ENCODE data around the gene DDHD1.

The DDHD1 gene

DNA sequence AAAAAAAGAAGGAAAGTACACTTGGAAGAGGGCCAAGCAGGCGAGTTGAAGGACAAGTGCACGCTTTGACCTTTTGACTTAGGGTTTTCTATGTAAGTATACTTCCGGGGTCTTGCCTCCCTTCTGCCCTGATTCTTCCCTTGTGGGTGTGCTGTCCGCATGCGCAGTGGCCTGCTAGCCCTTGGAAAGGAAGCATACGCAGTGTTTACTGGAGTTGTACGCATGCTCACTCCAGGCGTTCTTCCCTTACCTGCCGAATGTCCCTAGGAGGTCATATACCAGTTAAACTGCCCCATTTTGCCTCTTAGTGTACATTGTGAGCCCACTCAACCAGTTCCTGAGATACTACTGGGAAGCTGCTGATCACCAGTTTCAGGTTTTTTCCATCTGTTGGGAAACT is 15.7 kb upstream of the DDHD1 start:
- no peak overlapping the region for H3K4me3 ChIP-seq (ENCODE audit: low read length)
- TF ChIP-seq, protein P1, sequence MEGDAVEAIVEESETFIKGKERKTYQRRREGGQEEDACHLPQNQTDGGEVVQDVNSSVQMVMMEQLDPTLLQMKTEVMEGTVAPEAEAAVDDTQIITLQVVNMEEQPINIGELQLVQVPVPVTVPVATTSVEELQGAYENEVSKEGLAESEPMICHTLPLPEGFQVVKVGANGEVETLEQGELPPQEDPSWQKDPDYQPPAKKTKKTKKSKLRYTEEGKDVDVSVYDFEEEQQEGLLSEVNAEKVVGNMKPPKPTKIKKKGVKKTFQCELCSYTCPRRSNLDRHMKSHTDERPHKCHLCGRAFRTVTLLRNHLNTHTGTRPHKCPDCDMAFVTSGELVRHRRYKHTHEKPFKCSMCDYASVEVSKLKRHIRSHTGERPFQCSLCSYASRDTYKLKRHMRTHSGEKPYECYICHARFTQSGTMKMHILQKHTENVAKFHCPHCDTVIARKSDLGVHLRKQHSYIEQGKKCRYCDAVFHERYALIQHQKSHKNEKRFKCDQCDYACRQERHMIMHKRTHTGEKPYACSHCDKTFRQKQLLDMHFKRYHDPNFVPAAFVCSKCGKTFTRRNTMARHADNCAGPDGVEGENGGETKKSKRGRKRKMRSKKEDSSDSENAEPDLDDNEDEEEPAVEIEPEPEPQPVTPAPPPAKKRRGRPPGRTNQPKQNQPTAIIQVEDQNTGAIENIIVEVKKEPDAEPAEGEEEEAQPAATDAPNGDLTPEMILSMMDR (conservative IDR thresholded peaks at IDR 0.05; ENCODE audit: low read length), result no peak
- no peak for DNase-seq (ENCODE audit: low read depth)

DNA sequence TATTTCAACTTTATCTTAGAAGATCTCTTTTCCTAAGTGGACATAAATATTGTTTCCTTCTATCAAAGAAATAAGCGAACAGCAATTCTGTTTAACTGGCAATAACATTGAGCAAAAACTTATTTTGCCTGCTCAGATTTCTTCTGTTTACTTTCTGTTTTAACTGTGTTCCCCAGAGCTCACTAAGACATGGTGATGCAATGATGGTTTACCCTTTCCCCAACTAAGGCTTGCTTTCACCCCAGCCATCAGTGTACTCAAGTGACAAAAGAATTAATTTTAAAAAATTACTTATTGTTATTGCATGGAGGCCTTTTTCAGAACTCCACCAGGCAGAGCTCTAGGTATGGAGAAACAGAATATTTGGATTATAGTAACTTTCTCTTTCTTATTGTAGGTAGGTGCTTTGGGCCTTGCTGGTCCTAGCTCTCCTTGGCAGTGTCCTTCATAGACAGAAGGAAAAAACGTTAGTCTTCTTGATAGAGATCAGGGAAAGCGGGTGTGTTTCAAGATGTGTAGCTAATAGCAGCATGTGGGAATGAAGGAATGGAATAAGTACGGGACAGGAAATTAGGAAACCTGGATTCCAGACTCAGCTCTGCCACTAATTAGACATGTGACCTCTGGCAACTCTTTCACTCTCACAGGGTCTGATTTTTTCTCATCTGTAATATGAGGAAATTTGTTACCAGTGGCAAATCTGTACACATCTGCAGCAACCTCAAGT is 14.6 kb upstream of the DDHD1 start:
- H3K4me3 ChIP-seq (ENCODE audit: low read length), result no peak overlapping the region
- TF ChIP-seq, protein P1 (conservative IDR thresholded peaks at IDR 0.05; ENCODE audit: low read length), result no peak
- peak; percentile 86 for DNase-seq (ENCODE audit: low read depth)

DNA sequence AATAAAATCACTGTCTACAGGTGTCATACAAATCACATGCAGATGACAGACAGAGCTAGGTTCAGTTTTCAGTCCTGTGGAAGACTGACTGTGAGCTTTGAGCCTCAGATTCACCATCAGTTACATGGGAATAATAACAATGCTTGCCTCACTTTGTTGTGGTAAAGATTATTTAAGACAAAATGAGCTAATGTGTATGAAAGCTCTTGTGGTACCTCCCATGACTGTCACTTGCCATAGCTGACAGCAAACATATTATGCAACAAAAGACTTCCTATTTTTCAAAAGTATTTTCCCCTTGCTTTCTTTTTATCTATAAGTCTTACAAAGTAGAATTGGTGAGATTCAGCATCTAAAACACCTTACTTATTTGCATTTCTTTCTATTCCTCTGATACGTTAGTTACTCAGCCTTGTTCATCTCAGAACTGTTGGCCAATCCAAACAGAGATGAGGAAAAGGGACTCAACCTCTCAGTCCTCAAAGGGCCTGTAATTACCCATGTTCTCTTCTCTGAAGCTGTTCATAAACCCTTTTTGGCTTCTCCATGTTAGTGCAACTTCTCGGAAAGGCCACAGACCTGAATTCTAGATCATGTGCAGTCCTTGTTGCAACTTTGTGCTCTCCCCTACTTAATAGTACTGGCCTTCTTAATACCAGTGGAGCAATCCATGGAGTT is 8.8 kb upstream of the DDHD1 start:
- TF ChIP-seq, protein P1 (conservative IDR thresholded peaks at IDR 0.05; ENCODE audit: low read length), result no peak
- no peak overlapping the region for H3K4me3 ChIP-seq (ENCODE audit: low read length)
- no peak for DNase-seq (ENCODE audit: low read depth)

DNA sequence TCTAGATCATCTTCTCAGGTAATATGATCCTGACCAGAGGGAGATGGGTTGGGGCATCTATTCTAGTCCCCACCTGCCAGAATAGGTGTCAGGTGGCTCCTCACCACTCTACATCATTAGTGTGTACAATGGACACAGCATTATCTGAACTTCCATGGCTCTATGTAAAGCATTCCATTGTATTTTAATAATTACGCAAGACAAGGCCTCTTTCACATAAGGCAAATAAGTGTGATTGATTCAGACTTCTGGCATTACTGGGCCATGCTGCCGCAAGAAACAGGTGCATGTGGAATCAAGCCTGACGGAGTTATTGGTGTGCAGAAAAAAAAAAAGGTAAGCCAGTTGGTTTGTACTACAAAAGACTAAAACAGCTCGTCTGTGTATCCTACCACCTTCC is 3.1 kb upstream of the DDHD1 start:
- TF ChIP-seq, protein P1 (conservative IDR thresholded peaks at IDR 0.05; ENCODE audit: low read length), result no peak
- H3K4me3 ChIP-seq (ENCODE audit: low read length), result no peak overlapping the region
- no peak for DNase-seq (ENCODE audit: low read depth)

DNA sequence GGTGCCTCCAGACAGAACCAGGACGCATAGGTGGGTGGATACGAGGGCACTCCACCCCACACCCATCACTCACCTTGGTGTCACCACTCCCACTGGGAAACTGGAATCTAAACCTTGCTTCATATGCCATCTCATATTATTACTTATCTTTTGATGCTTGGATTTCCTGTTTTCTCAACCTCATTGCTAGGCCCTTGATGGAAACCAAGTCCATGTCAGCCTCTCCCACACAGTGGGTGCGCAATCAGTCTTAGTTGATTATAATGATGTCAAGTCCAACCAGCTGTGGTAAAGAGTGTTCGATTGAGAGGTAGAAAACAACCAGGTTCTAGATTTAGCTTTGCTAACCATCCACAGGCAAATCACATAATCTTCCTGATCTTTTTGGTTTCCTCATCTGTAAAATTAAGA is 584 bp upstream of the DDHD1 start:
- TF ChIP-seq, protein P1 (conservative IDR thresholded peaks at IDR 0.05; ENCODE audit: low read length), result no peak
- peak overlapping the region; percentile 89 for H3K4me3 ChIP-seq (ENCODE audit: low read length)
- DNase-seq (ENCODE audit: low read depth), result no peak

DNA sequence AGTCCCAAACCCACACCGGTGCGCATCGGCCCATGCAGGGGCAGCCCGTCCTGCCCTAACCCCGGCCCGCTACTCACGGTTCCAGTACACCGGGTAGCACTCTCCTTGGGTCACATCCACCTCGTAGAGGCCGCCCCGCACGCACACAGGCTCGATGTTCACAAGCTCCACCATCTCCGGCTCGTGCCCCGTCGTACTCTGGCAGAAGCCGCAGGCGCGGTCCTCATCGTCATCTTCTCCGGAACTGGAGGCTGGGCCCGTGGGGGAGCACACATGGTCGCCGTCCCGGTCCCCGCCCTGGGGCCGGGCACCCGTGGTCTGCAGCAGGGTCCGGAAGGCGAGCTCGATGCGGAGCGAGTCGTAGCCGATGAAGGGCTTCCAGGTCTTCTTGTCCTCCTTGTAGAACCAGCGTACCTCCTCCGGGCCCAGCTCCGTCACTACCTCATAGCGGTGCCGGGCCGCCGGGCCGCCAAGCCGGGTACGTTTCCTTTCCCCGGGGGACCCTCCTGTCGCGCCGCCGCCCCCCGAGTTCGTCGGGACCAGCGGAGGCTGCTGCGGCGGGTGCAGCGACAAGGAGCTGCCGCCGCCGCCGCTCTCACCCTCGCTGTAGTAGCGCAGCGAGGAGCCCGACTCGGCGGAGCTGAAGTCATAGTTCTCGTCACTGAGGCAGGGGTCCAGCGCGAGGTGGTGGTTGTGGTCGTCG is 788 bp downstream of the DDHD1 start:
- DNase-seq (ENCODE audit: low read depth), result peak; percentile 31
- TF ChIP-seq, protein P1 (conservative IDR thresholded peaks at IDR 0.05; ENCODE audit: low read length), result no peak
- peak overlapping the region; percentile 89 for H3K4me3 ChIP-seq (ENCODE audit: low read length)
